ENCODE data around the gene CASZ1. TPM values are rescaled to one million over a fixed set of nuclear protein-coding genes. Genes with fewer than 3 reads are reported as not detected.

The CASZ1 gene
- total and polyA plus RNA-seq, 2 donors (not counting 3 experiments of a cell fraction or from before 2014, with no cell fraction given), result 1.5 to 5.2 TPM

DNA sequence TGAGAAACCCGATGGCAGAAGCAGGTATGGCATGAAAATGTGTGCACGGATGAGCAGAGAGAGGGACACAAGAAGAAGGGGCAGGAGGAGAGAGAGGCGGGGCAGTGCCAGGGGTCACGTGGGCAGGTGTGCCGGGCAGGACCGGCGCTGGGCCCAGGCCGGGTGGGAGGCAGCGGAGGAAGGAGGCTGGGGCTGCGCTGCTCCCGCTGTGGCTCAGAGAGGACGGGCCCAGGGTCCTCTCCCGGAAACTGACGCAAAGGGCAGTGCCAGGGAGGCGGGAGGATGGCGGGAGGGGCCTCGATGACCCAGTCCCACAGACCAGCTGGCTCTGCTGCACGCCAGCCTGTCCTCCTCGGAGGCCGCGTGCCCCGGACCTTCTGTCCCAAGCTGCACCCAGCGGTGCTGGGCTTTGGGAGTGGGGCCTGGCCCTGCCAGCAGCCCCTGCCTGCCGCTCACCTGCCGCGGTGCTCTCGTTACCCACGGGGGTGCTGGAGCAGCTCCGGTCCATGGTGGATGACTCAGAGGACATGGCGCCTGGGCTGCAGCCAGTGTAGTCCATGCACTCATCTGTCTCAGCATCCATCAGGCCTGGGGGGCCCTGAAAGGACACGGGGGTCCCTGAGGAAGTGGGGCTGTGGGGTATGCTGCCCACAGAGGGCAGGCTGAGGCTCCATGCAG lies 153.9 kb downstream of the CASZ1 start:
- no peaks in the 10 kb centered on the region for H3K36me3 ChIP-seq (ENCODE audit: control insufficient read depth in 2 of 2, extremely low read depth in 1 of 2, insufficient read depth in 2 of 2, low read length in 2 of 2)
- dilution Hi-C loops (cut with MboI; ENCODE audit: extremely low pct_ligation_motif_present, low sequenced_read_pairs), result no loop called here
- no peak for DNase-seq (ENCODE audit: low read depth, low spot score)

More for the DNA sequence above, 153.9 kb downstream of the CASZ1 start:
- Histone ChIP-seq H3K4me3 (replicated peaks in 1 of 3; ENCODE audit: insufficient read depth in 1 of 3, low read depth in 1 of 3, low read length in 3 of 3) (no peak overlapping the region), H4K20me1 (replicated peaks; ENCODE audit: control insufficient read depth, extremely low read depth, insufficient read depth, low read length) (no peaks in the 10 kb centered on the region), H3K27me3 (ENCODE audit: control insufficient read depth in 2 of 2, insufficient read depth in 2 of 2, low read length in 2 of 2) (peaks cover 0 to 9% of the 10 kb centered on the region in 2 experiments), H3K79me2 (ENCODE audit: control insufficient read depth, insufficient read depth, low read length) (no peaks in the 10 kb centered on the region), H3K4me1 (ENCODE audit: control insufficient read depth, extremely low read depth, insufficient read depth, low read length) (peaks cover 7% of the 10 kb centered on the region), H3K4me2 (ENCODE audit: insufficient read depth, low read length) (no peak overlapping the region), H2AFZ (ENCODE audit: low read depth, low read length) (no peak overlapping the region), H3K9me1 (replicated peaks; ENCODE audit: control insufficient read depth, extremely low read depth, insufficient read depth, low read length) (no peaks in the 10 kb centered on the region), H3K27ac (ENCODE audit: insufficient read depth, low read depth, low read length) (no peak overlapping the region), H3K9ac (replicated peaks; ENCODE audit: extremely low read depth, insufficient read depth, low read length) (no peak overlapping the region), H3K9me3 (replicated peaks; ENCODE audit: control insufficient read depth, insufficient read depth, low read length) (no peaks in the 10 kb centered on the region)
- FAIRE-seq, result no peak
- ChIA-PET POLR2A (no interaction called here), CTCF (no interaction called here)
- no TSS peak for BruUV-seq (replicated peaks)
- intact Hi-C loops (cut with micrococcal nuclease), result no loop called here
- TF ChIP-seq POLR2A (IDR thresholded peaks at IDR 0.05; ENCODE audit: low read depth, low read length), result no peak
- TF ChIP-seq MYC (IDR thresholded peaks at IDR 0.05; ENCODE audit: low read depth, low read length), result no peak
- no peak for TF ChIP-seq FOS (IDR thresholded peaks at IDR 0.05; ENCODE audit: borderline replicate concordance, insufficient read depth, low read length)
- TF ChIP-seq JUN (IDR thresholded peaks at IDR 0.05; ENCODE audit: borderline replicate concordance, insufficient read depth, insufficient read length, low read depth), result no peak
- TF ChIP-seq GATA2 (IDR thresholded peaks at IDR 0.05; ENCODE audit: insufficient read depth, insufficient read length, low read depth, low read length), result no peak
- TF ChIP-seq, protein P1, sequence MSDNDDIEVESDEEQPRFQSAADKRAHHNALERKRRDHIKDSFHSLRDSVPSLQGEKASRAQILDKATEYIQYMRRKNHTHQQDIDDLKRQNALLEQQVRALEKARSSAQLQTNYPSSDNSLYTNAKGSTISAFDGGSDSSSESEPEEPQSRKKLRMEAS (IDR thresholded peaks at IDR 0.05; ENCODE audit: insufficient read depth, insufficient read length), result no peak
- TF ChIP-seq EZH2 (IDR thresholded peaks at IDR 0.05; ENCODE audit: borderline replicate concordance, low read depth, low read length, severe bottlenecking), result no peak
- TF ChIP-seq, protein P2, sequence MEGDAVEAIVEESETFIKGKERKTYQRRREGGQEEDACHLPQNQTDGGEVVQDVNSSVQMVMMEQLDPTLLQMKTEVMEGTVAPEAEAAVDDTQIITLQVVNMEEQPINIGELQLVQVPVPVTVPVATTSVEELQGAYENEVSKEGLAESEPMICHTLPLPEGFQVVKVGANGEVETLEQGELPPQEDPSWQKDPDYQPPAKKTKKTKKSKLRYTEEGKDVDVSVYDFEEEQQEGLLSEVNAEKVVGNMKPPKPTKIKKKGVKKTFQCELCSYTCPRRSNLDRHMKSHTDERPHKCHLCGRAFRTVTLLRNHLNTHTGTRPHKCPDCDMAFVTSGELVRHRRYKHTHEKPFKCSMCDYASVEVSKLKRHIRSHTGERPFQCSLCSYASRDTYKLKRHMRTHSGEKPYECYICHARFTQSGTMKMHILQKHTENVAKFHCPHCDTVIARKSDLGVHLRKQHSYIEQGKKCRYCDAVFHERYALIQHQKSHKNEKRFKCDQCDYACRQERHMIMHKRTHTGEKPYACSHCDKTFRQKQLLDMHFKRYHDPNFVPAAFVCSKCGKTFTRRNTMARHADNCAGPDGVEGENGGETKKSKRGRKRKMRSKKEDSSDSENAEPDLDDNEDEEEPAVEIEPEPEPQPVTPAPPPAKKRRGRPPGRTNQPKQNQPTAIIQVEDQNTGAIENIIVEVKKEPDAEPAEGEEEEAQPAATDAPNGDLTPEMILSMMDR (IDR thresholded peaks at IDR 0.05; ENCODE audit: extremely low read depth in 1 of 2, insufficient read depth in 1 of 2, low read depth in 1 of 2, low read length in 2 of 2), result no peak
- no peak for TF ChIP-seq POLR2AphosphoS5 (IDR thresholded peaks at IDR 0.05; ENCODE audit: insufficient read depth, low read depth, low read length)
